Fibroblast of pulmonary artery (primary cell): ENCODE measurements around the gene ACRV1.

Source experiments
- DNase-seq: peaks from one replicate; pipeline ENCODE4 v3.0.0-alpha.2; 2010; ENCODE audit warnings: low read depth
- H3K4me3 ChIP-seq: replicated peaks from 2 replicates; pipeline ENCODE4 v1.5.1; 2011; ENCODE audit warnings: low read depth, mild to moderate bottlenecking, control low read depth, low read length, moderate library complexity
- CTCF ChIP-seq: IDR thresholded peaks from 2 replicates; pipeline ENCODE4 v1.5.1; 2011; ENCODE audit warnings: mild to moderate bottlenecking, control low read depth, low read length, inconsistent platforms; ENCODE audit errors: missing control alignments

ACRV1 gene

GRCh38 chr11:125679837-125680236 lies 810 bp downstream of the ACRV1 start:
- H3K4me3 ChIP-seq = no peak overlapping the region
- TF ChIP-seq CTCF = no peak
- DNase-seq = no peak

GRCh38 chr11:125679397-125679796 lies 1.2 kb downstream of the ACRV1 start:
- H3K4me3 ChIP-seq = no peak overlapping the region
- TF ChIP-seq CTCF = peak; percentile 29
- DNase-seq = no peak

GRCh38 chr11:125675196-125675595 lies 5.5 kb downstream of the ACRV1 start:
- TF ChIP-seq CTCF = no peak
- no peak for DNase-seq
- H3K4me3 ChIP-seq = no peak overlapping the region

GRCh38 chr11:125674210-125674609 lies 6.4 kb downstream of the ACRV1 start:
- DNase-seq = no peak
- no peak for TF ChIP-seq CTCF
- H3K4me3 ChIP-seq = no peak overlapping the region

GRCh38 chr11:125671561-125671960 lies 9.1 kb downstream of the ACRV1 start:
- no peak for DNase-seq
- TF ChIP-seq CTCF = no peak
- no peak overlapping the region for H3K4me3 ChIP-seq

- DNase-seq = no peak
- no peak overlapping the region for H3K4me3 ChIP-seq
- no peak for TF ChIP-seq CTCF
Measured at GRCh38 chr11:125670172-125670571, 10.5 kb downstream of the ACRV1 start.

GRCh38 chr11:125667151-125667550 lies 13.5 kb downstream of the ACRV1 start:
- no peak for TF ChIP-seq CTCF
- no peak overlapping the region for H3K4me3 ChIP-seq
- no peak for DNase-seq
